H1 (cell line): ENCODE results near the gene MYLK. TPM values are rescaled to one million over a fixed set of nuclear protein-coding genes. Genes with fewer than 3 reads are reported as not detected.

Experiments
- CBX5 ChIP-seq: fragments of 300-800, 300-1000 bp; sonication (generic); IDR thresholded peaks from 2 replicates; pipeline ENCODE4 v1.7.1; 2016; ENCODE audit warnings: antibody characterized with exemption, low read length, low read depth
- polyA plus RNA-seq, 7 experiments: library from polyadenylated mRNA; depleted of rRNA in 3 of 7; stranded (reverse) in 5 of 7; unstranded in 2 of 7; fragments of >200 nt in 5 of 7; fragments of 200-250 nt in 2 of 7; gene quantifications; 1 replicate in 5 of 7; 2 replicates in 1 of 7; 4 replicates in 1 of 7; pipeline versions ENCODE4 v1.2.1 to v1.2.3, GENCODE V29; 2011 to 2013; ENCODE audit warnings: missing spikeins in 2 of 7, mixed read lengths in 2 of 7
- total RNA-seq: library from RNA; stranded (reverse); fragmentation: NEBNext Ultra II Directional; extraction: Animal tissue kit (Norgen Biotek cat#: 25700); gene quantifications from 2 replicates; pipeline ENCODE4 v1.2.1, GENCODE V29; 2021

MYLK gene
- total and polyA plus RNA-seq, 2 of the 8 experiments (the other 6 are each of a cell fraction or from before 2014, with no cell fraction given), result 11.6 to 21.3 TPM

DNA sequence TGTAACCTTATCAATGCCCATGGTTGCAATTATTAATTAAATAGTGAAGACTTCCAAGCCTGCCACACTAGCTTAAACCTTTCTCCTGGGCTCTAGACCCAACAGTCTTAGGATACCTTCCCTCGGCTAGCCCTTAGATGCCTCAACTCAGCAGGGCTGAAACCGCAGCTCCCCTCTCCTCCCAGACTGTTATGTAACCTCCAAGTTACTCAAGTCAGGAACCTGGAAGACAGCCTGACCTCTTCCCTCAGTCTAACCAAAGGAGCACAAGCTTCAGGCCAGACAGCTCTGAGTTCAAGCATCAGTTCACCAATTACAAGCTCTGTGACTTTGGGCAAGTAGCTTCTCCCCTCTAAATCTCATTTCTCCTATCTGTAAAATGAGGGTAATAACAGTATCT is 228.7 kb downstream of the MYLK start (continued):
- TF ChIP-seq CBX5, result no peak
